Loucy (cell line): Measurements from ENCODE around the gene TMEM132C.

Source experiments
- H2AFZ ChIP-seq: fragments of 200-600 bp; sonication (generic); 2 replicates; pipeline ENCODE4 v1.6.0; 2016; ENCODE audit warnings: antibody characterized with exemption, mild to moderate bottlenecking, low read length, moderate library complexity
- H3F3A ChIP-seq: fragments of 200-600 bp; 2 replicates; pipeline ENCODE4 v1.6.0; 2016; ENCODE audit warnings: antibody characterized with exemption, low read depth, mild to moderate bottlenecking
- H3K27me3 ChIP-seq: fragments of 200-600 bp; sonication (generic); 2 replicates; pipeline ENCODE4 v1.6.1; 2014; ENCODE audit warnings: low read length, mild to moderate bottlenecking; ENCODE audit not compliant: insufficient read depth, poor library complexity, severe bottlenecking
- H3K36me3 ChIP-seq: fragments of 200-600 bp; sonication (generic); 2 replicates; pipeline ENCODE4 v1.6.1; 2016; ENCODE audit warnings: low read length; ENCODE audit not compliant: insufficient read depth
- H3K4me1 ChIP-seq: fragments of 200-600 bp; sonication (generic); 2 replicates; pipeline ENCODE4 v1.5.1; 2014; ENCODE audit warnings: low read length, mild to moderate bottlenecking; ENCODE audit not compliant: insufficient read depth, poor library complexity, severe bottlenecking
- H3K4me2 ChIP-seq: fragments of 200-600 bp; sonication (generic); 2 replicates; pipeline ENCODE4 v1.6.0; 2014; ENCODE audit warnings: antibody characterized with exemption, low read length, low read depth, mild to moderate bottlenecking; ENCODE audit not compliant: poor library complexity, severe bottlenecking
- H3K4me3 ChIP-seq: fragments of 200-600 bp; sonication (generic); 2 replicates; pipeline ENCODE4 v1.5.1; 2014; ENCODE audit warnings: low read length, mild to moderate bottlenecking, mixed read lengths; ENCODE audit not compliant: poor library complexity, severe bottlenecking
- H3K79me2 ChIP-seq: fragments of 200-600 bp; sonication (generic); 2 replicates; pipeline ENCODE4 v1.6.1; 2014; ENCODE audit warnings: low read length; ENCODE audit not compliant: insufficient read depth
- H3K9ac ChIP-seq: fragments of 200-600 bp; sonication (generic); 2 replicates; pipeline ENCODE4 v1.6.0; 2014; ENCODE audit warnings: mild to moderate bottlenecking, low read depth, low read length, moderate library complexity; ENCODE audit not compliant: poor library complexity, severe bottlenecking
- H3K9me2 ChIP-seq: fragments of 200-600 bp; sonication (generic); replicated peaks from 2 replicates; pipeline ENCODE4 v1.6.1; 2016; ENCODE audit warnings: low read depth, low read length, mixed read lengths
- H3K9me3 ChIP-seq: fragments of 200-600 bp; sonication (generic); 2 replicates; pipeline ENCODE4 v1.6.1; 2014; ENCODE audit warnings: mild to moderate bottlenecking, antibody characterized with exemption, low read length, low read depth; ENCODE audit not compliant: insufficient read depth
- H4K20me1 ChIP-seq: fragments of 200-600 bp; sonication (generic); 2 replicates; pipeline ENCODE4 v1.6.0; 2014; ENCODE audit warnings: antibody characterized with exemption, low read length, mild to moderate bottlenecking; ENCODE audit not compliant: insufficient read depth, poor library complexity, severe bottlenecking
- EZH2phosphoT487 ChIP-seq: fragments of 200-600 bp; IDR thresholded peaks from 2 replicates; pipeline ENCODE4 v1.6.1; 2018; ENCODE audit warnings: antibody characterized with exemption, mild to moderate bottlenecking, moderate library complexity, borderline replicate concordance
- TF ChIP-seq, protein P1 (sequence below): fragments of 200-600 bp; sonication (generic); conservative IDR thresholded peaks from 2 replicates; pipeline ENCODE4 v1.5.1; 2014; ENCODE audit warnings: mild to moderate bottlenecking, antibody characterized with exemption, low read length

TMEM132C gene

DNA sequence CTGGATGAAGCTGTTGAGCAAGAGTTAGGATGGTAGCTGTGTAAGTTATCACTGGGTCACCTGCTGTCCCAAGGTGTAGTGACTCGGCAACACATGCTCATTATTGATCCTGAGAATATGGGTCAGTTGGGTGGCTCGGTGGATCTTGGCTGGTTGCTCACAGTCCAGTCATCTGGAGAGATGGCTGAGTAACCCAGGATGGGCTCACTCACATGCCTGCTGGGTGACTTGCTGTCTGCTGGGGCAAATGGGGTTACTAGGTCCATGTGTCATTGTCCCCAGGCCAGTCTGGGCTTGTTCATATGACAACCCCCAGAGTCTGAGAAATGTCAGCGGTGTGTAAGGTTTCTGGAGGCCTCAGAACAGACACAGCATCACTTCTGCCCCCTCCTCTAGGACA, 487.3 kb downstream of the TMEM132C start:
- no peak for TF ChIP-seq EZH2phosphoT487
- TF ChIP-seq, protein P1, sequence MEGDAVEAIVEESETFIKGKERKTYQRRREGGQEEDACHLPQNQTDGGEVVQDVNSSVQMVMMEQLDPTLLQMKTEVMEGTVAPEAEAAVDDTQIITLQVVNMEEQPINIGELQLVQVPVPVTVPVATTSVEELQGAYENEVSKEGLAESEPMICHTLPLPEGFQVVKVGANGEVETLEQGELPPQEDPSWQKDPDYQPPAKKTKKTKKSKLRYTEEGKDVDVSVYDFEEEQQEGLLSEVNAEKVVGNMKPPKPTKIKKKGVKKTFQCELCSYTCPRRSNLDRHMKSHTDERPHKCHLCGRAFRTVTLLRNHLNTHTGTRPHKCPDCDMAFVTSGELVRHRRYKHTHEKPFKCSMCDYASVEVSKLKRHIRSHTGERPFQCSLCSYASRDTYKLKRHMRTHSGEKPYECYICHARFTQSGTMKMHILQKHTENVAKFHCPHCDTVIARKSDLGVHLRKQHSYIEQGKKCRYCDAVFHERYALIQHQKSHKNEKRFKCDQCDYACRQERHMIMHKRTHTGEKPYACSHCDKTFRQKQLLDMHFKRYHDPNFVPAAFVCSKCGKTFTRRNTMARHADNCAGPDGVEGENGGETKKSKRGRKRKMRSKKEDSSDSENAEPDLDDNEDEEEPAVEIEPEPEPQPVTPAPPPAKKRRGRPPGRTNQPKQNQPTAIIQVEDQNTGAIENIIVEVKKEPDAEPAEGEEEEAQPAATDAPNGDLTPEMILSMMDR: no peak
- H4K20me1 ChIP-seq: no peaks in the 10 kb centered on the region
- no peak overlapping the region for H2AFZ ChIP-seq
- no peaks in the 10 kb centered on the region for H3K9me3 ChIP-seq
- no peaks in the 10 kb centered on the region for H3K9me2 ChIP-seq
- H3K36me3 ChIP-seq: no peaks in the 10 kb centered on the region
- no peaks in the 10 kb centered on the region for H3K27me3 ChIP-seq
- H3K4me2 ChIP-seq: no peak overlapping the region
- no peaks in the 10 kb centered on the region for H3F3A ChIP-seq
- no peaks in the 10 kb centered on the region for H3K79me2 ChIP-seq
- no peak overlapping the region for H3K4me3 ChIP-seq
- H3K9ac ChIP-seq: no peak overlapping the region
- H3K4me1 ChIP-seq: no peaks in the 10 kb centered on the region

DNA sequence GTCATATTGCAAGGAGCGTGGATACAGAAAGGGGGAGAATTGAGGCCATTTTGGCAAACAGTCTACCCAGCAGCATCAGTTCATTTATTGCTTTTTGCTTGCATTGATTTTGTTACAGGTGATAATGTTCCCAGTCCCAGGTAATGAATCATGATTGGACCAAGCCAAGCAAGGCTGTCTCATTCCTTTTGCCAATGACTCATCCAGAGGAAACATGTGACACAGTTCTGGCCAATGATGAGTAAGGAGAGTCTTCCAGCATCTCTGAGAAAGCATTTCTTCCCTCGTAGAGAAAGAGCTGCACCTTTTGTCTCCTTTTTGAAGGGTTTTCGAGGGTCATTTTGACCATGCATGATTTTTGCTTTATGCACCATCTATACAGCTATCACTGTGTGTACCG, 488.6 kb downstream of the TMEM132C start:
- Histone ChIP-seq H3K36me3 (no peaks in the 10 kb centered on the region), H3K9ac (no peak overlapping the region), H2AFZ (no peak overlapping the region), H3F3A (no peaks in the 10 kb centered on the region), H3K79me2 (no peaks in the 10 kb centered on the region), H3K4me1 (no peaks in the 10 kb centered on the region), H3K4me3 (no peak overlapping the region), H3K9me2 (no peaks in the 10 kb centered on the region), H4K20me1 (no peaks in the 10 kb centered on the region), H3K4me2 (no peak overlapping the region), H3K9me3 (no peaks in the 10 kb centered on the region), H3K27me3 (no peaks in the 10 kb centered on the region)
- TF ChIP-seq, protein P1: no peak
- no peak for TF ChIP-seq EZH2phosphoT487
